ENCODE data around the gene ADSS2.
A peak's percentile ranks its signal among the peaks of the same experiment; 100 is the strongest.

DNA sequence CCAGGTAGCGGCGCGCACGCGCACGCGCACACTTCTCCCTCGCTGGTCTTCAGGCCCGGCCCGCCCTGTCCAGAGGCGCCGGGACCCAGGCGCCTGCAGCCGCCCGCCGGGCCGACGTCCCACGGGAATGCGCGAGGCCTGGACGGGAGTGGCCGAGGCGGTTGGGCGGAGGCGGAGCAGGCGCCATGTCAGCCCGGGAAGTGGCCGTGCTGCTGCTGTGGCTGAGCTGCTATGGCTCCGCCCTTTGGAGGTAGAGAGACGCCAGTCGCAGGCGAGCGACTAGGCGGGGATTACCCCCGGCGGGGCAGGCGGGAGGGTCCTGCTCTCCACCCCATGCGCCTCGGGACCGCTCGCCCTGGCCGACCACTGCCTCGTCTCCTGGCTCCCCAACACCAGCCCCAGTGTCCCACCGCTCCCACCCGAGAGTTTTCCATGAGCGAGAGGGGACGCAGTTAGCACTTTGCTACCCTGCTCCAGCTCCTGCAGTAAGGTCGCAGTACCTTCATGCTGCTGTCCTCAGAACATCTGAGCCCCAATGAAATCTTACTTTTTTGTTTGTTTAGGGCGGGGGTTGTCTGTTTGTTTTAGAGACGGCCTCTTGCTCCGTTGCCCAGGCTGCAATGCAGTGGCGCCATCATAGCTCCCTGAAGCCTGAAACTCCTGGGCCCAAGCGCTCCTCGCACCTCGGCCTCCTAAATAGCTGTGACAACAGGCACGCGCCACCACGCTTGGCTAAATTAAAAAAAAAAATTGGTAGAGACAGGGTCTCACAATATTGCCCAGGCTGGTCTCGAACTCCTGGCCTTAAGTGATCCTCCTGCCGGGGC lies 9.7 kb upstream of the ADSS2 start, which contains the start of gene CATSPERE:
- TF ChIP-seq, protein P1, sequence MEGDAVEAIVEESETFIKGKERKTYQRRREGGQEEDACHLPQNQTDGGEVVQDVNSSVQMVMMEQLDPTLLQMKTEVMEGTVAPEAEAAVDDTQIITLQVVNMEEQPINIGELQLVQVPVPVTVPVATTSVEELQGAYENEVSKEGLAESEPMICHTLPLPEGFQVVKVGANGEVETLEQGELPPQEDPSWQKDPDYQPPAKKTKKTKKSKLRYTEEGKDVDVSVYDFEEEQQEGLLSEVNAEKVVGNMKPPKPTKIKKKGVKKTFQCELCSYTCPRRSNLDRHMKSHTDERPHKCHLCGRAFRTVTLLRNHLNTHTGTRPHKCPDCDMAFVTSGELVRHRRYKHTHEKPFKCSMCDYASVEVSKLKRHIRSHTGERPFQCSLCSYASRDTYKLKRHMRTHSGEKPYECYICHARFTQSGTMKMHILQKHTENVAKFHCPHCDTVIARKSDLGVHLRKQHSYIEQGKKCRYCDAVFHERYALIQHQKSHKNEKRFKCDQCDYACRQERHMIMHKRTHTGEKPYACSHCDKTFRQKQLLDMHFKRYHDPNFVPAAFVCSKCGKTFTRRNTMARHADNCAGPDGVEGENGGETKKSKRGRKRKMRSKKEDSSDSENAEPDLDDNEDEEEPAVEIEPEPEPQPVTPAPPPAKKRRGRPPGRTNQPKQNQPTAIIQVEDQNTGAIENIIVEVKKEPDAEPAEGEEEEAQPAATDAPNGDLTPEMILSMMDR (tag by site-specific recombination; IDR thresholded peaks at IDR 0.05), result no peak; the same call in 1 of the 2 replicates
- TF ChIP-seq ZBTB11 (tag by site-specific recombination; conservative IDR thresholded peaks at IDR 0.05; ENCODE audit: low read depth), result 0 out of 2 replicates have a peak, but pooled peaks have one; percentile 10
- no peak for TF ChIP-seq ZNF248 (tag by site-specific recombination; IDR thresholded peaks at IDR 0.05)
- 0 out of 2 replicates have a peak, but pooled peaks have one; percentile 4 for TF ChIP-seq ZNF341 (tag by site-specific recombination; IDR thresholded peaks at IDR 0.05; ENCODE audit: low read depth)
- TF ChIP-seq ZNF423 (tag by site-specific recombination; IDR thresholded peaks at IDR 0.05), result peak; percentile 98
- no peak for TF ChIP-seq ZNF558 (tag by site-specific recombination; IDR thresholded peaks at IDR 0.05)
- no peak for TF ChIP-seq ZNF114 (tag by site-specific recombination; IDR thresholded peaks at IDR 0.05)
- TF ChIP-seq ZBTB8A (tag by site-specific recombination; IDR thresholded peaks at IDR 0.05), result peak; percentile 96
